Breast epithelium (tissue), 3 donors: ENCODE measurements around the gene LRRC37B.
"Not testable (repeated sequence)": the region's sequence is repeated elsewhere in the genome, so short reads cannot be mapped to it uniquely, and the experiment has no call there.

Source experiments
- POLR2A ChIP-seq: fragments of 450-650 bp; IDR thresholded peaks from one replicate; pipeline ENCODE4 v1.6.1; 2016; ENCODE audit warnings: antibody characterized with exemption, mild to moderate bottlenecking, moderate library complexity
- POLR2AphosphoS5 ChIP-seq, 3 donors: sonication (generic); formaldehyde crosslinking; IDR thresholded peaks; one replicate each; pipeline ENCODE4 v1.6.1; 2017; ENCODE audit warnings: antibody characterized with exemption in 3 of 3
- TF ChIP-seq, protein P1 (sequence below), 3 donors: fragments of 450-650 bp; IDR thresholded peaks; one replicate each; pipeline ENCODE4 v1.5.1; 2016 to 2017; ENCODE audit warnings: antibody characterized with exemption in 3 of 3, mild to moderate bottlenecking in 3 of 3, moderate library complexity in 3 of 3

- TF ChIP-seq POLR2A; POLR2AphosphoS5 (IDR thresholded peaks at IDR 0.05): not testable (repeated sequence)
- TF ChIP-seq, protein P1, sequence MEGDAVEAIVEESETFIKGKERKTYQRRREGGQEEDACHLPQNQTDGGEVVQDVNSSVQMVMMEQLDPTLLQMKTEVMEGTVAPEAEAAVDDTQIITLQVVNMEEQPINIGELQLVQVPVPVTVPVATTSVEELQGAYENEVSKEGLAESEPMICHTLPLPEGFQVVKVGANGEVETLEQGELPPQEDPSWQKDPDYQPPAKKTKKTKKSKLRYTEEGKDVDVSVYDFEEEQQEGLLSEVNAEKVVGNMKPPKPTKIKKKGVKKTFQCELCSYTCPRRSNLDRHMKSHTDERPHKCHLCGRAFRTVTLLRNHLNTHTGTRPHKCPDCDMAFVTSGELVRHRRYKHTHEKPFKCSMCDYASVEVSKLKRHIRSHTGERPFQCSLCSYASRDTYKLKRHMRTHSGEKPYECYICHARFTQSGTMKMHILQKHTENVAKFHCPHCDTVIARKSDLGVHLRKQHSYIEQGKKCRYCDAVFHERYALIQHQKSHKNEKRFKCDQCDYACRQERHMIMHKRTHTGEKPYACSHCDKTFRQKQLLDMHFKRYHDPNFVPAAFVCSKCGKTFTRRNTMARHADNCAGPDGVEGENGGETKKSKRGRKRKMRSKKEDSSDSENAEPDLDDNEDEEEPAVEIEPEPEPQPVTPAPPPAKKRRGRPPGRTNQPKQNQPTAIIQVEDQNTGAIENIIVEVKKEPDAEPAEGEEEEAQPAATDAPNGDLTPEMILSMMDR (IDR thresholded peaks at IDR 0.05): not testable (repeated sequence)
Observed at GRCh38 chr17:32027271-32027670, 20.1 kb downstream of the LRRC37B start.
